ENCODE data around the gene SLC13A2. TPM values are rescaled to one million over a fixed set of nuclear protein-coding genes. Genes with fewer than 3 reads are reported as not detected.

The SLC13A2 gene
- total RNA-seq, 1 donor from 2014 or later = 0.87 TPM

GRCh38 chr17:28499364-28499664, 25.9 kb downstream of the SLC13A2 start:
- DNase-seq (no peak), ATAC-seq (no peak)
- no peaks in the 10 kb centered on the region for H3K27me3 ChIP-seq
- intact Hi-C loops (cut with DNase I) = loop anchor here (5.0 kb wide), 1 partner anchor 113 kb away; the partner anchor contains the start of gene RSKR
- H3K27ac ChIP-seq = no peak overlapping the region
- TF ChIP-seq, protein P1, sequence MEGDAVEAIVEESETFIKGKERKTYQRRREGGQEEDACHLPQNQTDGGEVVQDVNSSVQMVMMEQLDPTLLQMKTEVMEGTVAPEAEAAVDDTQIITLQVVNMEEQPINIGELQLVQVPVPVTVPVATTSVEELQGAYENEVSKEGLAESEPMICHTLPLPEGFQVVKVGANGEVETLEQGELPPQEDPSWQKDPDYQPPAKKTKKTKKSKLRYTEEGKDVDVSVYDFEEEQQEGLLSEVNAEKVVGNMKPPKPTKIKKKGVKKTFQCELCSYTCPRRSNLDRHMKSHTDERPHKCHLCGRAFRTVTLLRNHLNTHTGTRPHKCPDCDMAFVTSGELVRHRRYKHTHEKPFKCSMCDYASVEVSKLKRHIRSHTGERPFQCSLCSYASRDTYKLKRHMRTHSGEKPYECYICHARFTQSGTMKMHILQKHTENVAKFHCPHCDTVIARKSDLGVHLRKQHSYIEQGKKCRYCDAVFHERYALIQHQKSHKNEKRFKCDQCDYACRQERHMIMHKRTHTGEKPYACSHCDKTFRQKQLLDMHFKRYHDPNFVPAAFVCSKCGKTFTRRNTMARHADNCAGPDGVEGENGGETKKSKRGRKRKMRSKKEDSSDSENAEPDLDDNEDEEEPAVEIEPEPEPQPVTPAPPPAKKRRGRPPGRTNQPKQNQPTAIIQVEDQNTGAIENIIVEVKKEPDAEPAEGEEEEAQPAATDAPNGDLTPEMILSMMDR (IDR thresholded peaks at IDR 0.05) = no peak
- H3K4me1 ChIP-seq = no peaks in the 10 kb centered on the region
- H3K36me3 ChIP-seq = no peaks in the 10 kb centered on the region
- no peaks in the 10 kb centered on the region for H3K9me3 ChIP-seq
- no peak overlapping the region for H3K4me3 ChIP-seq

DNA sequence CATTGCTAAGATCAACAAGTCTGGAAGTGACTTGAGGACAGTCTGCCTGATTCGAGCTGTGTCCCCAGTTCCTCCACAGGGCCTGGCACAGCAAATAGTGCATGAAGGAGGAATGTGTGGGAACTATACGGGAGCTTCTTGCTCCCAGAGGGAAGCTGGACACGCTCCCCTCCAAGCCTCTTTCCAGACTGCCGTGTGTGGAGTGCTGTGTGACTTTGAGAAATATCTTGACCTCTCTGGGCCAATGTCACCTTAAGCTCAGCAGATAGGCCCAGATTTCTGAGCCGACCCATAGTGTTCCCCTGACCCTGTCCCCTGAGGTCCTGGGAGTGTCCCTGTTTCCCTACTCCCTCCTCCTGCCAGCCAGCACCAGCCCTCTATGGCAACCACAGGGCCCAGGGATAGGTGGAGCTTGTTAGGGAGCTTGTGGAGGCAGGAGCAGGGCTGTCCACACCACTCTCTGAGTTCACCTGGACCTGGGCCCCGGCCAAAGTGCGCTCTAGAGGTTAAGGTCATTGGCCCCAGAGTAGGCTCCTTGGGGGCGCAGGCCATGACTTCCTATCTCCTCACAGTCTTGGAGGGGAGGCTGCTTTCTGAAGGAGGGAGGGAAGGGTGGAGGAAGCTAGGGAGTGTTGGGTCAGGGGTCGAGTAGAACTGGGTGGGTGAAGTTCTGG, 26.4 kb downstream of the SLC13A2 start:
- H3K27ac ChIP-seq = no peak overlapping the region
- H3K4me1 ChIP-seq = no peaks in the 10 kb centered on the region
- DNase-seq (no peak), ATAC-seq (no peak)
- TF ChIP-seq, protein P1 (IDR thresholded peaks at IDR 0.05) = no peak
- H3K36me3 ChIP-seq = no peaks in the 10 kb centered on the region
- intact Hi-C loops (cut with DNase I) = loop anchor here (5.0 kb wide), 1 partner anchor 112 kb away; the partner anchor contains the start of gene RSKR
- H3K9me3 ChIP-seq = no peaks in the 10 kb centered on the region
- H3K4me3 ChIP-seq = no peak overlapping the region
- no peaks in the 10 kb centered on the region for H3K27me3 ChIP-seq

GRCh38 chr17:28500712-28501379, 27.4 kb downstream of the SLC13A2 start:
- Histone ChIP-seq H3K4me1 (no peaks in the 10 kb centered on the region), H3K4me3 (no peak overlapping the region), H3K36me3 (no peaks in the 10 kb centered on the region), H3K9me3 (no peaks in the 10 kb centered on the region), H3K27ac (no peak overlapping the region), H3K27me3 (no peaks in the 10 kb centered on the region)
- ATAC-seq (no peak), DNase-seq (no peak)
- TF ChIP-seq, protein P1 (IDR thresholded peaks at IDR 0.05) = no peak
- intact Hi-C loops (cut with DNase I) = no loop called here

GRCh38 chr17:28501421-28502284, 28.2 kb downstream of the SLC13A2 start:
- H3K4me1 ChIP-seq = no peaks in the 10 kb centered on the region
- intact Hi-C loops (cut with DNase I) = no loop called here
- no peak overlapping the region for H3K27ac ChIP-seq
- H3K36me3 ChIP-seq = no peaks in the 10 kb centered on the region
- ATAC-seq (no peak), DNase-seq (no peak)
- H3K9me3 ChIP-seq = no peaks in the 10 kb centered on the region
- H3K4me3 ChIP-seq = no peak overlapping the region
- TF ChIP-seq, protein P1 (IDR thresholded peaks at IDR 0.05) = no peak
- peaks cover 6% of the 10 kb centered on the region for H3K27me3 ChIP-seq

- intact Hi-C loops (cut with DNase I) = no loop called here
- no peak overlapping the region for H3K27ac ChIP-seq
- H3K4me1 ChIP-seq = no peaks in the 10 kb centered on the region
- H3K36me3 ChIP-seq = no peaks in the 10 kb centered on the region
- DNase-seq = no peak
- H3K9me3 ChIP-seq = no peaks in the 10 kb centered on the region
- TF ChIP-seq, protein P1 (IDR thresholded peaks at IDR 0.05) = no peak
- H3K4me3 ChIP-seq = no peak overlapping the region
- ATAC-seq = no peak
- peaks cover 11% of the 10 kb centered on the region for H3K27me3 ChIP-seq
Measured at GRCh38 chr17:28503420-28503819, 30.0 kb downstream of the SLC13A2 start.

All from upper lobe of right lung (tissue), 1 donor.